GM08714 (cell line): ENCODE results near the gene PDLIM3.
"Not testable (repeated sequence)": the region's sequence is repeated elsewhere in the genome, so short reads cannot be mapped to it uniquely, and the experiment has no call there.

Experiments used
- H3K4me3 ChIP-seq: fragments of 200-500 bp; sonication (Bioruptor generic); 2 replicates; pipeline ENCODE4 v1.5.1; 2014; ENCODE audit warnings: mild to moderate bottlenecking, low read length, inconsistent platforms
- ZNF274 ChIP-seq: IDR thresholded peaks from 2 replicates; pipeline ENCODE4 v1.6.1; 2012; ENCODE audit warnings: mild to moderate bottlenecking, low read depth, low read length

The PDLIM3 gene

GRCh38 chr4:185540040-185540439 lies 4.7 kb upstream of the PDLIM3 start:
- no peak overlapping the region for H3K4me3 ChIP-seq
- TF ChIP-seq ZNF274, result no peak

GRCh38 chr4:185538806-185539205 lies 3.5 kb upstream of the PDLIM3 start:
- TF ChIP-seq ZNF274, result no peak

GRCh38 chr4:185536411-185536709 lies 1.1 kb upstream of the PDLIM3 start:
- no peak overlapping the region for H3K4me3 ChIP-seq
- TF ChIP-seq ZNF274, result no peak

More at GRCh38 chr4:185538806-185539205, 3.5 kb upstream of the PDLIM3 start:
- H3K4me3 ChIP-seq, result no peak overlapping the region

GRCh38 chr4:185535612-185536410 lies 504 bp upstream of the PDLIM3 start:
- H3K4me3 ChIP-seq, result peak overlapping the region; percentile 54
- TF ChIP-seq ZNF274, result no peak

GRCh38 chr4:185534511-185534865 lies 819 bp downstream of the PDLIM3 start:
- no peak for TF ChIP-seq ZNF274
- H3K4me3 ChIP-seq, result no peak overlapping the region; the same call in 1 of the 2 replicates

GRCh38 chr4:185532795-185533324 lies 2.4 kb downstream of the PDLIM3 start:
- no peak for TF ChIP-seq ZNF274
- no peak overlapping the region for H3K4me3 ChIP-seq

- TF ChIP-seq ZNF274, result no peak
- no peak overlapping the region for H3K4me3 ChIP-seq
These were observed 3.0 kb downstream of the PDLIM3 start for GRCh38 chr4:185532293-185532692.

GRCh38 chr4:185531654-185532053 lies 3.7 kb downstream of the PDLIM3 start:
- not testable (repeated sequence) for H3K4me3 ChIP-seq

GRCh38 chr4:185529413-185529812 lies 5.9 kb downstream of the PDLIM3 start:
- TF ChIP-seq ZNF274, result no peak
- no peak overlapping the region for H3K4me3 ChIP-seq

GRCh38 chr4:185524888-185525863 lies 10.1 kb downstream of the PDLIM3 start:
- TF ChIP-seq ZNF274, result no peak
- H3K4me3 ChIP-seq, result no peak overlapping the region

- no peak for TF ChIP-seq ZNF274
- H3K4me3 ChIP-seq, result no peak overlapping the region
These were observed 11.4 kb downstream of the PDLIM3 start for GRCh38 chr4:185523862-185524261.

GRCh38 chr4:185522451-185522850 lies 12.9 kb downstream of the PDLIM3 start:
- no peak overlapping the region for H3K4me3 ChIP-seq
- TF ChIP-seq ZNF274, result no peak

- no peak for TF ChIP-seq ZNF274
- H3K4me3 ChIP-seq, result no peak overlapping the region
These were observed 15.2 kb downstream of the PDLIM3 start for GRCh38 chr4:185520119-185520518.

GRCh38 chr4:185518494-185518893 lies 16.8 kb downstream of the PDLIM3 start:
- no peak overlapping the region for H3K4me3 ChIP-seq
- TF ChIP-seq ZNF274, result no peak

- H3K4me3 ChIP-seq, result no peak overlapping the region
- no peak for TF ChIP-seq ZNF274
These were observed 17.2 kb downstream of the PDLIM3 start for GRCh38 chr4:185518069-185518468.

GRCh38 chr4:185515248-185515647 lies 20.1 kb downstream of the PDLIM3 start:
- no peak overlapping the region for H3K4me3 ChIP-seq
- no peak for TF ChIP-seq ZNF274
